HG02884 (cell line): ENCODE data around the gene KATNAL1.
"Not testable (repeated sequence)": the region's sequence is repeated elsewhere in the genome, so short reads cannot be mapped to it uniquely, and the experiment has no call there.

Experiments
- ATAC-seq: cut with Tn5 transposase; IDR thresholded peaks from one replicate; pipeline ENCODE4 v1.9.1; 2021; ENCODE audit warnings: mild to moderate bottlenecking, moderate library complexity; ENCODE audit not compliant: unreplicated experiment

KATNAL1 gene

GRCh38 chr13:30224732-30225131 lies 82.6 kb downstream of the KATNAL1 start:
- no peak for ATAC-seq

- ATAC-seq, result no peak
These were observed 85.1 kb downstream of the KATNAL1 start for GRCh38 chr13:30222254-30222653.

DNA sequence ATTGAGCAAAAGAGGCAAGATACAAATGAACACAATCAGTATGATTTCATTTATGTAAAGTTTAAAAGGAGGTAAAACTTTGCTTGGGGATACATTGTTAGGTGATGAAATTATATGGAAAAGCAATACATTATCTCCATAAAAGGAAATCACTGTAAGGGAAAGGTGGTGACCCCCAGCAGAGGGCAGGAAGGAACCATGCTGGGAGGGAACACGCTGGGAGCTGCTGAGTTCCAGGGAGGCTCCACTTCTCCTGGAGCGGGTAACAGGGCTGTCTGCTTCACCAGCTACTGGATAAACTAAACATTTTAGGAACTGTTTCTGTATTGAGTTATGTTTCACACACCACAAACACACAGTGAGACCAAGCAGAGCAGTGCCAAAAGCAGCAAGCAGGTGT lies 91.2 kb downstream of the KATNAL1 start:
- ATAC-seq, result no peak

- no peak for ATAC-seq
These were observed 95.1 kb downstream of the KATNAL1 start for GRCh38 chr13:30212256-30212655.

DNA sequence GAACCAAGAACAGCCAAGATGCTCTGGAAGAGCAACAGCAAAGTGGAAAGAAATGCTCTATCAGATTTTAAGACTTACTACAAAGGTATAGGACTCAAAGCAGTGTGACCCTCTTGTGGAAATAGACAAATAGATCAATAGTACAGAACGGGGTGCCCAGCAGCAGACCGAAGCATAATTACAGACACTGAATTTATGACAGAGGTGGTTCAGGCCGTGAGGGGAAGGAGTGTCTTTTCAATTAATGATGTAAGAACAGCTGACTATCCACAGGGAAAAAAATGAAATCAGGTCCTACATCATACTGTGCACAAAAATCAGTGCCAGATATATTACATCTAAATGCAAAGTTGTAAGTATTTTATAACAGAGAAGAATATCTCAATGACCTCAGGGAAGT lies 95.6 kb downstream of the KATNAL1 start:
- no peak for ATAC-seq

DNA sequence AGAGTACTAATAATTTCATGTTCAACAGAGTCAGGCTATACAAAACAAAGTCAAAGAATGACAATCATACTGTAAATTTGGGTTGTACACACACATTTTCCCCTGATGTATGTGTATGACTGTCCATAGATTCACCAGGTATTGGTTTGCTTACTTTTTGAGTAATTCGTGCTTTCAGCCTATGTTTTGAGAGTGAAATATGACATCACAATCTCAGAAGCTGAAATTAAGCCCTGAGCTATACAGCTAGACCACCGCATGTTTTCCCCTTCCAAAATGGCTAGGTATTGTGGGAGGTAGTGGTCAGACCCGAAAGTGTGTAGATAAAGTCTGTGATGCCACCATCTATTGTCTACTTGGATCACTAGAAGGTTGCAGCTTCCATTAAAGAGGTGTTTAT lies 102.8 kb downstream of the KATNAL1 start:
- ATAC-seq, result peak; percentile 55

GRCh38 chr13:30196025-30196424 lies 111.3 kb downstream of the KATNAL1 start:
- ATAC-seq, result no peak

DNA sequence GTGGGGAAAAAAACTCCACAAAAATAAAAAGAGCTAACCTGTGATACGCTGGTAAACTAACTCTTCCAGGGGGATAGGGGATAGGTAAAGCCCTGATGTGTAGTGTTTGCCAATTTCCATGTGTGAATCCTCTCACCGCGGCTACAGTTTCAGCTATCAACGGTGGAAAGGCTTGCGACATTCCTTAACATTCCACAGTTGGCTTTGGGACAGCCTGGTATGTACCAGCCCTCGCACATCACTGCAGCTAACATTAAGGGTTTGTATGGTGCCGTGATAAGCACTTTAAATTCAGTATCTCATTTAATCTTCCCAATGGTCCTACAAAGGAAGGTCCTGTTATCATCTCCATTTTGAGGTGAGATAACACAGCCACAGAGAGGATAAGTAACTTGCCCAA lies 112.4 kb downstream of the KATNAL1 start:
- ATAC-seq, result no peak

DNA sequence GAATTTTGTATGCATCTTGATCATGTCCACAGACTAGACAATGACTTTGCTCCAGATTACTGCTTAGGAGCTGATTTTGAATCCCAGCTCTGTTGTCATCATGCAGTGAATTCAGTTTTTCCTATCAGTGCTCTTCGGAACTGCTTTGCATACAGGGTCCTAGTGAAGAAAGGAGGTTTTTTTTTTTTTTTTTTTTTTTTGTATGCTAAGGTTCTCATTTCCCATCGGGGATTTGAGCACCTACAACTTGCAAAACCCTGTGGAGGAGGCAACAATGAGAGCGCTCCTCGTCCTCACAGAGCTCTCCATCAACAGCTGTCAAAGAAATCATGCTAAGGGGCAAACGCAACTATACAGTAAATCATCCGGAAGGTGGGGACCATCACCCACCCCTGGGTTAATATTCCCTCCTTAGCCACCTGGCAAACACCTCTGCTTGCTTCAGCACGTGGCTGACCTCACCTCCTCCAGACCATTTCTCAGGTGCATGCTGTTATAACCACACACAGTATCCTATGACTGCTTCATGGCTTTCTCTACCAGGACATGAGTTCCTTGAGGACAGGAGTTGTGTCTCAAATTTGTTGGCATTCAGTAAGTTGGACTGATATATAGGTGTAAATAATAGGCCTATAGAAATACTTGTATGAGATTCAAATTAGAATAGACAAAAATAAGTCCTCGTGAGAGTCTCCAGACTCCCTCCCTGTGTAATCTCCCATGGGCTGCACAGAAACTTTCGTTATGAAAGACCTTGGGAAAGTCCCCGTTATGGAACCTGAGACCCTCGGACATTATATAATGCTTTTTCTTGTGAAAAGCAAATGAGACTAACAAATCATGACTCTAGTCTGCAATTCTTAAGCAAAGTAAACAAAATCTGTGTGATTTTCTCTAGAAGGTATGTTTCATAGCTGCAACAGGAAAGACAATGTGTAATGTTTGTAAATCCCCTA lies 113.8 kb downstream of the KATNAL1 start:
- no peak for ATAC-seq

- no peak for ATAC-seq
These were observed 114.8 kb downstream of the KATNAL1 start for GRCh38 chr13:30192320-30193093.

DNA sequence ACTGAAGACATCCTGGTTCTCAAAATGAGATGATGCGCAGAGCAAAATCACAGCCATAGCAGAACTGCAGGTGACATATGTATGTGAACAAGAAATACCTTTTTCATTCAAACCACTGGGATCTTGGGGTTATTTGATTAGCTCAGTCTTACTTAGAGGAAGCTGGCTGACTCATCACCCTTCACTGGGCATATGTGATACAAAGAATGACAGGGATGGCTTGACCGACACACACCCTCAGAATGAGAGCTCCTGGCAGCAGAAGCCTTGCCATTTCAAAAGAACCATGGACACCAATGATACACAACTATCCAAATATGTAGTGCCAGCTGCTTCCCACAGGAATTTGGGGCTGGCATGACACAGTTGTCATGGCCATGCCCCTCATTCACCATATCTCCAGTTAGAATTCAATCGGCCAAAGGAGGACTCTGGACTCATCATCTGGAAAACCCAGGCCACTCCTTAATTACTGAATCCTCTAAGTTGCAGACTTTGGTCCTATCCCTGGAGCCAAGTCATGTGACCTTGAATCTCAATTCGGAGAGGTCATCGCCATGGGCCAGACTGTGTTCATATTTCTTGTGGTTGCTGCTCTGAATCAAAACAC lies 115.8 kb downstream of the KATNAL1 start:
- ATAC-seq, result no peak

DNA sequence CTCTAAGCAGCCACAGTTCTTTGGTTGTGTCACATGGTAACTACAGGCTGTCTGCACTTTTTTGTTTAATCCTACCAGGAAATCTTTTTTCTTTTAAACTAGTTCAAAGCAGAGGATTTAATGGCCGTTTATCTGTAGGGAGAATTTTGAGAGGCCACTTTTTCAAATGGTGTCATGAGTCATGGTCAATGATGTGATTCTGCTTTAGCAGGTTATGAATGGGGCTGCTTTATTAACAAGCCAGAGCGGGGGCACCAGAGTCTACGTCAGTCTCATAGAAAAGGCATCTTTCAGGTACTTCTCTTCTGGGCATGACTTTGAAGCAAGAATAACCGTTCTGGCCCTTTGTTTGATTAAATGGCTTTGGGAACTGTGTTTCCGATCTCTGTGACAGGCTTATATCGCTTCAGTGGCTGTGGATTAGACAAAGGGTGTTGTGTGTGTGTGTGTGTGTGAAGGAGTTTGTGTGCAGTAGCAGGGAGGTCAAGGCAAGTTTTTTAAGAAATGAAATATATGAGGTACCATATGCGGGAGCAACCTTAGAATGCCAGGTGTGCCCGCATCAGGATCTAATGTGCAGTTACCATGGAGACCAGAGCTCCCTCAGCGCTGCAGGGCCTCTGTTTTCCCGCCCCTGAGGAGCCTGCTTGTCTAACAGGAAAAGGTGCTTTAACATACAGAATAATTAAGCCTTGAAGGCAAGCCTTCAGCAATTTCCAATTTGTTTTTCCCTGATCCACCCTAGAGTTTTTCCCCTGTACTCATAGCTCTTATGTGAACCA lies 120.5 kb downstream of the KATNAL1 start:
- ATAC-seq, result no peak

DNA sequence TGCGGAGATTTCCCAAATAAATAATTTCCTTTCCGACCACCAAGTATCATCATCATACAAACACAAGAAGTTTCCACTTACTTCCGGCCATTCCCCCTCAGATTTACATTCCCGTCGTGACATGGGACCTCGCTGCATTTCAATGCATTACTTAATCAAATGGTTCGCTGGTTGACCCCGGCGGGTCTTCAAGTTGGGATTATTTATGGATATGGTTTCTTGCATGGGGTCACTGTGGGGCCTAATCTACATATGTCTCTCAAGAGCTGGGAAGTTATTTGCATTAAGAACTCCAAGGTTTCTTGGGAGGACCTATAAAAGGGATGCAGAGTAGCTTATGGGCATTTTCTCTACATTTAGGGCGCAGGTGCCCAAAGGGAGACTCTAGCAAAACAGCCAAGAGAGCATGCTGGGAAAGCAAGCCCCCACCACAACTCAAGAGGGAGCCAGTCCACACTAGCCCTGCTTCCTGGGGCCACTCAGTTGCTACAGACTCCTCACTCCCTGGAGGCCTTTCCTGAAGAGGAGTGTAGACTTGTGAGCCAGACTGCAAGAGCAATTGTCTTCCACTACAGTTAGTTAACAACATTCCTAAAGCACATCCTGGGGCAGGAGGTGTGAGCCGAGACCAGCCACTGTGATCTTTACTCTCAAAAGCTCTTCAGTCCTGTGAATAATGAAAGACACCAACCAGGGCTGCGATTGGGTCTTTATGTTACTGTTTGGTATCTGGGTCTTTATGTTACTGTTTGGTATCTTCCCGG lies 125.3 kb downstream of the KATNAL1 start:
- no peak for ATAC-seq

DNA sequence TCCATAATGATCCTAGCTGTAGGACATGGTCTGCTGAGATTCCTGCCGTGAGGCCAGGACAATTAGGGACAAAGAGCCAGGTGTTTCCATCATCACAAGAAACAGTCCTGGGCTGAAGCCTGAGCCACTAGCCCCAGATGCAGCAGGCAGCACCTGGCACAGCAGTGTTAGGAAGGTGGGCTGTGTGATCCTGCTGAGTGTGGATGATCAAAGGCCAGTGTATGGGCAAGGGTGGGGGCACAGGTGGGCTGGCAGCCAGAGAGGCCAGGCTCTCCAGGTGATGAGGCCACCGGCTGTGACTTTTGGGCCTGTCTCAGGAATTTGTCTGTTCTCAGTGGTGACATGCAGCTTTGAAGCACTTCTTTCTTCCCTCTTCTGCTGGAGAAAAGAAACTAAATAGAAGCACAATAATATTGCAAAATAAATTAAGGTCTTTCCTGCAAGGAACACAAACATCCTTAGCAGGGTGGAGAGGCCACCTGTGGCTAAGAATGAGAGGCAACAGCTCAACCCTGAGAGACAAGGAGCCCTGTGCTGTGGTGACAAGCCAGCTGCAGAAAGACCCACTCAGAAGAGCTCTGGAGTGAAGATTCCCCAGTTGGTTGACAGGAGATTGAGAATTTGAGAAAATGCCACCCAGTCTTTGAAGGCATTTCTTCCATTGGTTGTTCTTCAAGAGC lies 127.6 kb downstream of the KATNAL1 start:
- ATAC-seq, result no peak

DNA sequence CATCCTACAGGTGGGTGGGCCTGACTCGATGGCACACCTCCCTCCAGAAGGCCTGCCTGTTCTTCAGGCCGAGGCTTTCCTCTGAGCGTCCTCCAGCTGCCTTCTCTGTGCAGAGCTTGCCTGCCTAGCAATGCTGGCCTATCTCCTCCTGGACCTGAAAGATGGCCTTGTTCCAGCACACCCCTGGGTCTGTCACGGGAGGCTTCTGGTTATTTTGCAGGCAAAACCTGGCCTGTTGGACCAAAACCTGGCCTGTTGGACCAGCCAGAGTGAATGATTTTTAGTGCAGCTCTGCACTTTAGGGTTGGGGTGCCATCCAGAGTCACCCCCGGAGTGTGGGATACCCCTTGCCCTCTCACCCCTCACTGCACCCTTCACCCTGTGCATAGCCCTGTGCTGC lies 128.4 kb downstream of the KATNAL1 start:
- no peak for ATAC-seq

DNA sequence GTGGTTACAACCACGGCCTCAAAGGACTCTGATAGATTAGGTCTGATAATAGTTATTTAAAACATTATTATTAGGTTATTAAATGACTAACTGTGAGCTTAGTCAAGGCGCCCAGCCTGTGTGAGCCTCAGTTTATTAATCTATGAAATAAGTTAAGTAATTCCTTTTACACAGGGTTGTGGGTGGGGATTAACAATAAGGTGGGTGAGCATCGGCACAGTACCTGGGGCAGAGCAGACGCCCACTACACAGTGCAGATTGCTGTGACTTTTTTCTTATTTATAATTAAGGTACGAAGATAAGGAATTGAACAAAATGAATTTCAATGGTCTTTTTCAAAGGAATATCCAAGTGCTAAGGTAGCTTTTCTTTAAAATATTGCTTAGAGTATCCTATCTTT lies 132.2 kb downstream of the KATNAL1 start:
- no peak for ATAC-seq

GRCh38 chr13:30174250-30174649 lies 133.1 kb downstream of the KATNAL1 start:
- not testable (repeated sequence) for ATAC-seq

DNA sequence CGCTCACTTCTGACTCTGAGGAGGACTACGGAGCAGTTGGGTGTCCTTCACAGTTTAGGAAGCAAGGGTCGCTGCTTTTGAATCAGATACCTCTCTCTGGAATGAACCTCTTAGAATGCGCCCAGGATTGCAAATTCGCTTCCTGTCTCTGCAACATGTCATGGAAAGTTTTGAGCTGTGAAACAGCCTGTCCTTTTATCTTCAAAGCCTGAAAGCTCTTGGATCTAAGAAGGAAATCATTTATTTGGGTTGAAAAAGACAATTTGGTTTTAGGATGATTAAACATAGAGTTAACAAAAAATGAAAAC lies 134.1 kb downstream of the KATNAL1 start:
- no peak for ATAC-seq

DNA sequence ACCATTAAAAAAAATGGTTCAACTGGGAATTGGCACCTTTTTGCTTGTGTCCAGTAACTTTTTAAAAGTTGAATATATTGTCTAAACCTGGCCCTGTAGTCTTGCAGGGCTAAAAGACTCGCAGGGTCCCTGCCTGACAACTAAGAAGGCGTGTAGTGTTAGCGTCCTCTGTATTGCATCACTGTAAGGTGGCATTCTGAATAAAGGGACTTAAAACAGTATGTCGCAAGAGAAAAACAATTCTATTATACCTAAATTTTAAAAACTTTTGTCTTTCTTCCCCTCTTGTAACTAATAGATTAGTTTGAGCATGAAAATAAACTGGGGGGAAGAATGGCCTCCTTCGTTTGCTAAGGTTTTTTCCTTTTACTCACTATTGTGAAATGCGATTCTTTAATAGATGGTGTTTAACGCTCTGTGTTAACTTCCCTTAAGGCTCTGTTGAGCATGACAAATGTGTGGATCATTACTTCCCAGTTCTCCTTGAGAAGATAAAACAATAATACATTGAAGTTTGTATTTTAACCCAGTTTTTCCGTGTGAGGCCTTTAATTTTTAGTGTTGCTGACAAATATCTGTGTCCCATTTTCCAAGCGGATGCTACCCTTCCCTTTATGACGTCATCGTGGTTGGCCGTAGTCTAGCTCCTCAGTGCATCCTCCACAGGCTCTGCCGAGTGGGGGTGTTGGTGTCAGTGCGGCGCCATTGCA lies 134.6 kb downstream of the KATNAL1 start:
- no peak for ATAC-seq
